Stimulated activated naive CD4-positive, alpha-beta T cell treated with Interleukin-2 at 50 U/mL for 16 hours (primary cell): ENCODE results near the gene CRACDL.

Experiments
- DNase-seq: peaks from one replicate; lab custom pipeline; 2025; lab: John Stamatoyannopoulos, UW

Gene CRACDL

GRCh38 chr2:98935777-98936352 lies at the start of gene CRACDL:
Gene CRACDL, minus strand, starts transcription at chr2:98936225. Its CDS starts 89,425 bp downstream, at chr2:98846800.
- DNase-seq = no peak

GRCh38 chr2:98975611-98976010 lies 39.6 kb upstream of the CRACDL start:
- DNase-seq = no peak

- no peak for DNase-seq
Measured at GRCh38 chr2:98972582-98973167, 36.6 kb upstream of the CRACDL start.

- no peak for DNase-seq
Measured at GRCh38 chr2:98959810-98960507, 23.9 kb upstream of the CRACDL start.

- no peak for DNase-seq
Measured at GRCh38 chr2:98952966-98953365, 16.9 kb upstream of the CRACDL start.

- DNase-seq = no peak
Measured at GRCh38 chr2:98948956-98949739, 13.1 kb upstream of the CRACDL start.

- no peak for DNase-seq
Measured at GRCh38 chr2:98947554-98947953, 11.5 kb upstream of the CRACDL start.

- DNase-seq = no peak
Measured at GRCh38 chr2:98946855-98947254, 10.8 kb upstream of the CRACDL start.

- DNase-seq = no peak
Measured at GRCh38 chr2:98944775-98945174, 8.8 kb upstream of the CRACDL start.

- DNase-seq = no peak
Measured at GRCh38 chr2:98940102-98940501, 4.1 kb upstream of the CRACDL start.

- no peak for DNase-seq
Measured at GRCh38 chr2:98937906-98938305, 1.9 kb upstream of the CRACDL start.

GRCh38 chr2:98936353-98937351 lies 627 bp upstream of the CRACDL start:
- no peak for DNase-seq

GRCh38 chr2:98935111-98935770 lies 784 bp downstream of the CRACDL start:
- no peak for DNase-seq

- no peak for DNase-seq
Measured at GRCh38 chr2:98932778-98933343, 3.2 kb downstream of the CRACDL start.

- no peak for DNase-seq
Measured at GRCh38 chr2:98932164-98932563, 3.9 kb downstream of the CRACDL start.

- DNase-seq = no peak
Measured at GRCh38 chr2:98931596-98931995, 4.4 kb downstream of the CRACDL start.

- DNase-seq = no peak
Measured at GRCh38 chr2:98929920-98930319, 6.1 kb downstream of the CRACDL start.

- no peak for DNase-seq
Measured at GRCh38 chr2:98928242-98928641, 7.8 kb downstream of the CRACDL start.

GRCh38 chr2:98927027-98927426 lies 9.0 kb downstream of the CRACDL start:
- DNase-seq = no peak

GRCh38 chr2:98926601-98927000 lies 9.4 kb downstream of the CRACDL start:
- no peak for DNase-seq

GRCh38 chr2:98924910-98925309 lies 11.1 kb downstream of the CRACDL start:
- no peak for DNase-seq
